Tibial nerve (tissue), 4 donors: Measurements from ENCODE around the gene HNRNPDL.

Source experiments
- CTCF ChIP-seq, 5 experiments: fragments of 200-600 bp in 3 of 5; fragments of 450-650 bp in 2 of 5; sonication (generic) in 3 of 5; IDR thresholded peaks; one replicate each; pipeline ENCODE4 v1.5.1; 2016 to 2019; ENCODE audit warnings: antibody characterized with exemption in 5 of 5, mild to moderate bottlenecking in 3 of 5, moderate library complexity in 2 of 5
- EP300 ChIP-seq, 2 donors: sonication (generic); formaldehyde crosslinking; IDR thresholded peaks; one replicate each; pipeline ENCODE4 v1.6.1; 2017; ENCODE audit warnings: antibody characterized with exemption in 2 of 2, mild to moderate bottlenecking in 1 of 2
- POLR2A ChIP-seq, 2 donors: fragments of 450-650 bp; IDR thresholded peaks; one replicate each; pipeline ENCODE4 v1.6.1; 2017; ENCODE audit warnings: antibody characterized with exemption in 2 of 2, mild to moderate bottlenecking in 2 of 2, moderate library complexity in 2 of 2

- TF ChIP-seq CTCF (IDR thresholded peaks at IDR 0.05) (no peak), POLR2A (IDR thresholded peaks at IDR 0.05) (no peak), EP300 (IDR thresholded peaks at IDR 0.05) (no peak)
Measured at GRCh38 chr4:82433791-82434190, 3.5 kb upstream of the HNRNPDL start.
